GM10266 (cell line): ENCODE results near the gene PFAS.
"Not testable (repeated sequence)": the region's sequence is repeated elsewhere in the genome, so short reads cannot be mapped to it uniquely, and the experiment has no call there.

ENCODE experiments used
- DNase-seq: peaks from one replicate; pipeline ENCODE4 v3.0.0; 2012; ENCODE audit errors: extremely low spot score
- CTCF ChIP-seq: IDR thresholded peaks from 2 replicates; pipeline ENCODE4 v1.5.1; 2012; ENCODE audit warnings: mild to moderate bottlenecking, low read depth; ENCODE audit not compliant: control insufficient read depth, insufficient read depth; ENCODE audit errors: missing control alignments

The PFAS gene

GRCh38 chr17:8235676-8236075 is 13.4 kb upstream of the PFAS start:
- no peak for TF ChIP-seq CTCF

GRCh38 chr17:8237175-8237574 is 11.9 kb upstream of the PFAS start:
- no peak for DNase-seq
- no peak for TF ChIP-seq CTCF

More at GRCh38 chr17:8235676-8236075, 13.4 kb upstream of the PFAS start:
- DNase-seq, result no peak

GRCh38 chr17:8237886-8238285 is 11.2 kb upstream of the PFAS start:
- TF ChIP-seq CTCF, result no peak

DNA sequence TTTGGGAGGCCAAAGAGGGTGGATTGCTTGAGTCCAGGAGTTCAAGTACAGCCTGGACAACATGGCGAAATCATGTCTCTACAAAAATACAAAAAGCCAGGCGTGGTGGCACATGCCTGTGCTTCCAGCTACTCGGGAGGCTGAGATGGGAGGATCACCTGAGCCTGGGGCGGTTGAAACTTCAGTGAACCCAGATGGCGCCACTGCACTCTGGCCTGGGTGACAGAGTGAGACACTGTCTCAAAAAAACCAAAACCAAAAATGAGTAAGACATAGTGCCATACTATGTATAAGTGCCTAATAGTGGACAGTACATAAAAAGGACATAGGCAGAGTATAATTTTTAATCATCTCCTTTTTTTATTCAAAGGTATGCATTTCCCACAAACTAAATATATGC is 5.3 kb upstream of the PFAS start:
- no peak for DNase-seq
- no peak for TF ChIP-seq CTCF

More at GRCh38 chr17:8237886-8238285, 11.2 kb upstream of the PFAS start:
- no peak for DNase-seq

- DNase-seq, result no peak
- no peak for TF ChIP-seq CTCF
Measured at GRCh38 chr17:8244768-8245167, 4.3 kb upstream of the PFAS start.

DNA sequence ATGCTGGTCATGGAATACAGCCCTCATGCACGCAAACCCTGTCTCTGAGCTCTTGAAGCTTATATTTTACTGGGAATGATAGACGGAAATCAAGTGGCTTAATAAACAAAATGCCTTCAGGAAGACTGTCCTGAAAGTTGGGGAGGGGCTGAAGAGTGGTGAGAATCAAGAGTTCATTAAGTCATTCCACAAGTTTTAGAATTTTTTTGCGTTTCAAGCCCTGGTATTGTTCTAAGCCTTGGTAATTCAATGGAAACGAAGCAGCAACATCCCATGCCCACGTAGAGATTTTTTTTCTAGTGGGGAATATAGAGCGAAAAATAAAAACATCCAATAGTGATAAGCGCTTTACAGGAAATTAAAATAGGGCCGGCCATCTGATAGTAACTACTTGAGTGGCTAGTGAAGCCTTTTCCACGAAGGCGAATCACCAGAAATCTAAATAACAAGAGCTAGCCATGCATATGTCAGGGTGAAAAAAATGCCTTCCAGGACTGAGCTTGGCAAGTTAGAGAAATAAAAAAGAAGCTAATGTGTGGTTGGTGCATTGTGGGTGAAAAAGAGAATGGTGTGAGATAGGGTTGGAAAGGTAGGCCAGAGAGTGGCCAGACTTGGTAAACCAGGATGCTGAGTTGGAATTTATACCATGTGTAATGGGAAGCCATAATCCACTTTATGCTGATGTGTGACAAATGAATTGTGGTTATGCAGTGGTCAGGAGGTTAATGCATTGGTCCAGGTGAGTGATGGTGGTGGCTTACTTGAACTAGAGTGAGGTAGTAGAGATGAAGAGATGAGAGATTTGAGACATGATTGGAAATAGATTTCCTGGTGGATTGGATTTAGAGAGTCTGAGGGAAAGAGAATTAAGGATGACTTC is 772 bp downstream of the PFAS start:
- no peak for DNase-seq
- TF ChIP-seq CTCF, result no peak

DNA sequence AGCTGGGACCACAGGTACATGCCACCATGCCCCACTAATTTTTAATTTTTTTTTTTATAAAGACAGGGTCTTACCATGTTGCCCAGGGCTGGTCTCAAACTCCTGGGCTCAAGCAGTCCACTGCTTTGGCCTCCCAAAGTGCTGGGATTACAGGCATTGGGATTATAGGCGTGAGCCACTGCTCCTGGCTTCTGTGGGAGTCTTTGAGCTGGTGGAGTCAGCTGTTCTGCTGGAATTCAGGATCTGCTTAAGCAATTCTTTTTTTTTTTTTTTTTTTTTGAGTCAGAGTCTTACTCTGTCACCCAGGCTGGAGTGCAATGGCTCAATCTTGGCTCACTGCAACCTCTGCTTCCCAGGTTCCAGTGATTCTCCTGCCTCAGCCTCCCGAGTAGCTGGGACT is 2.3 kb downstream of the PFAS start:
- not testable (repeated sequence) for DNase-seq
